Endothelial cell of umbilical vein (primary cell): ENCODE results near the gene OR13C2. TPM values are rescaled to one million over a fixed set of nuclear protein-coding genes. Genes with fewer than 3 reads are reported as not detected.

Source experiments
- BruUV-seq: library from RNA; stranded (reverse); fragments of 400-500 nt; replicated peaks from 2 replicates; lab custom pipeline; 2021; lab: Mats Ljungman, UMichigan
- CTCF ChIA-PET: fragments of 300-600, 350-600 bp; sonication (Branson Sonifier 250); formaldehyde crosslinking; loops from one replicate; lab custom pipeline; 2021; ENCODE audit warnings: antibody characterized with exemption, inconsistent platforms; lab: Charles Lee
- POLR2A ChIA-PET: fragments of 300-600, 350-600 bp; sonication (Branson Sonifier 250); formaldehyde crosslinking; loops from one replicate; lab custom pipeline; 2021; ENCODE audit warnings: antibody characterized with exemption, inconsistent platforms; lab: Charles Lee
- DNase-seq: peaks from one replicate; pipeline ENCODE4 v3.0.0-alpha.2; 2011; ENCODE audit warnings: low read depth, low spot score
- FAIRE-seq: peaks from 2 replicates; lab custom pipeline; 2011; peaks lifted over from hg19 to GRCh38; lab: Jason Lieb, UNC
- H2AFZ ChIP-seq: 2 replicates; pipeline ENCODE4 v1.6.0; 2012; ENCODE audit warnings: low read depth, low read length, control low read depth, inconsistent platforms
- H3K27ac ChIP-seq: 2 replicates; pipeline ENCODE4 v1.5.1; 2011; ENCODE audit warnings: low read depth, mild to moderate bottlenecking, control low read depth, low read length, moderate library complexity; ENCODE audit not compliant: insufficient read depth
- H3K27me3 ChIP-seq, 2 experiments: 2 replicates each; pipeline versions ENCODE4 v1.6.0 to v1.6.1; 2011; ENCODE audit warnings: low read length in 2 of 2, mixed read lengths in 1 of 2; ENCODE audit not compliant: control insufficient read depth in 2 of 2, insufficient read depth in 2 of 2
- H3K36me3 ChIP-seq, 2 experiments: 2 replicates in 1 of 2; 3 replicates in 1 of 2; pipeline ENCODE4 v1.5.1; 2011; ENCODE audit warnings: low read length in 2 of 2, mild to moderate bottlenecking in 1 of 2, moderate library complexity in 1 of 2; ENCODE audit not compliant: control insufficient read depth in 2 of 2, insufficient read depth in 2 of 2; ENCODE audit errors: extremely low read depth in 1 of 2
- H3K4me1 ChIP-seq: 3 replicates; pipeline ENCODE4 v1.5.1; 2011; ENCODE audit warnings: mild to moderate bottlenecking, low read length; ENCODE audit not compliant: control insufficient read depth, insufficient read depth; ENCODE audit errors: extremely low read depth
- H3K4me2 ChIP-seq: 2 replicates; pipeline ENCODE4 v1.6.1; 2011; ENCODE audit warnings: low read length, control low read depth, mixed read lengths; ENCODE audit not compliant: insufficient read depth
- H3K4me3 ChIP-seq, 3 experiments: fragments of 200-600 bp in 1 of 3; sonication (generic), shearing (Covaris generic) in 1 of 3; replicated peaks in 1 of 3; 2 replicates each; pipeline ENCODE4 v1.5.1; 2011 to 2016; ENCODE audit warnings: control low read depth in 3 of 3, low read length in 3 of 3, mild to moderate bottlenecking in 2 of 3, inconsistent platforms in 1 of 3, low read depth in 1 of 3, moderate library complexity in 1 of 3; ENCODE audit not compliant: insufficient read depth in 1 of 3
- H3K79me2 ChIP-seq: 2 replicates; pipeline ENCODE4 v1.6.0; 2012; ENCODE audit warnings: low read length, inconsistent platforms; ENCODE audit not compliant: control insufficient read depth, insufficient read depth
- H3K9ac ChIP-seq: replicated peaks from 2 replicates; pipeline ENCODE3; 2011; ENCODE audit warnings: low read length, control low read depth; ENCODE audit not compliant: insufficient read depth; ENCODE audit errors: extremely low read depth
- H3K9me1 ChIP-seq: replicated peaks from 3 replicates; pipeline ENCODE4 v1.6.0; 2011; ENCODE audit warnings: mild to moderate bottlenecking, low read length; ENCODE audit not compliant: control insufficient read depth, insufficient read depth; ENCODE audit errors: extremely low read depth
- H3K9me3 ChIP-seq: replicated peaks from 2 replicates; pipeline ENCODE4 v1.5.1; 2012; ENCODE audit warnings: low read length, inconsistent platforms; ENCODE audit not compliant: control insufficient read depth, insufficient read depth
- H4K20me1 ChIP-seq: replicated peaks from 2 replicates; pipeline ENCODE3; 2011; ENCODE audit warnings: mild to moderate bottlenecking, low read length; ENCODE audit not compliant: control insufficient read depth, insufficient read depth; ENCODE audit errors: extremely low read depth
- EZH2 ChIP-seq: IDR thresholded peaks from 2 replicates; pipeline ENCODE4 v1.6.1; 2012; ENCODE audit warnings: borderline replicate concordance, low read depth, mild to moderate bottlenecking, moderate library complexity, low read length, inconsistent platforms; ENCODE audit not compliant: severe bottlenecking
- FOS ChIP-seq: IDR thresholded peaks from 2 replicates; pipeline ENCODE4 v1.6.1; 2011; ENCODE audit warnings: mild to moderate bottlenecking, low read length, moderate library complexity, borderline replicate concordance; ENCODE audit not compliant: insufficient read depth
- GATA2 ChIP-seq: IDR thresholded peaks from 2 replicates; pipeline ENCODE4 v1.7.0; 2011; ENCODE audit warnings: low read depth, mild to moderate bottlenecking, moderate library complexity, mixed read lengths, low read length; ENCODE audit not compliant: insufficient read length, insufficient read depth
- JUN ChIP-seq: IDR thresholded peaks from 2 replicates; pipeline ENCODE4 v1.6.1; 2011; ENCODE audit warnings: borderline replicate concordance, low read depth; ENCODE audit not compliant: insufficient read length, insufficient read depth
- MYC ChIP-seq: IDR thresholded peaks from one replicate; pipeline ENCODE4 v1.6.1; 2011; ENCODE audit warnings: mild to moderate bottlenecking, low read depth, low read length
- POLR2A ChIP-seq: IDR thresholded peaks from 2 replicates; pipeline ENCODE4 v1.6.1; 2012; ENCODE audit warnings: low read depth, mild to moderate bottlenecking, control low read depth, low read length
- POLR2AphosphoS5 ChIP-seq: IDR thresholded peaks from 2 replicates; pipeline ENCODE4 v1.6.1; 2012; ENCODE audit warnings: low read depth, mild to moderate bottlenecking, control low read depth, low read length, moderate library complexity; ENCODE audit not compliant: insufficient read depth
- dilution Hi-C: fragments of 300-500 bp; cut with MboI; formaldehyde crosslinking; loops from one replicate; pipeline ENCODE4 v1.15.0; 2019; ENCODE audit warnings: low sequenced_read_pairs; ENCODE audit not compliant: extremely low pct_ligation_motif_present
- intact Hi-C: fragments of 100-400 bp; cut with micrococcal nuclease; formaldehyde crosslinking; loops from one replicate; pipeline ENCODE4 v1.10.0; 2022
- polyA plus RNA-seq, 4 experiments: library from polyadenylated mRNA; depleted of rRNA in 3 of 4; stranded (reverse) in 3 of 4; unstranded in 1 of 4; fragments of >200 nt; gene quantifications; 2 replicates each; pipeline versions ENCODE4 v1.2.1 to v1.2.3, GENCODE V29; 2011 to 2012; ENCODE audit warnings: missing spikeins in 1 of 4
- total RNA-seq: library from RNA; stranded (reverse); gene quantifications from 2 replicates; pipeline ENCODE4 v1.2.3, GENCODE V29; 2021
- TF ChIP-seq, protein P1 (sequence below): IDR thresholded peaks from 2 replicates; pipeline ENCODE4 v1.6.1; 2011; ENCODE audit not compliant: insufficient read depth, insufficient read length
- TF ChIP-seq, protein P2 (sequence below), 2 donors: IDR thresholded peaks; 1 replicate in 1 of 2; 2 replicates in 1 of 2; pipeline ENCODE4 v1.5.1; 2011; ENCODE audit warnings: low read length in 2 of 2, mild to moderate bottlenecking in 2 of 2, moderate library complexity in 2 of 2, control low read depth in 1 of 2, inconsistent platforms in 1 of 2, low read depth in 1 of 2; ENCODE audit not compliant: insufficient read depth in 1 of 2; ENCODE audit errors: extremely low read depth in 1 of 2

The OR13C2 gene
- total and polyA plus RNA-seq, 2 donors (not counting 3 experiments of a cell fraction or from before 2014, with no cell fraction given) = not detected

DNA sequence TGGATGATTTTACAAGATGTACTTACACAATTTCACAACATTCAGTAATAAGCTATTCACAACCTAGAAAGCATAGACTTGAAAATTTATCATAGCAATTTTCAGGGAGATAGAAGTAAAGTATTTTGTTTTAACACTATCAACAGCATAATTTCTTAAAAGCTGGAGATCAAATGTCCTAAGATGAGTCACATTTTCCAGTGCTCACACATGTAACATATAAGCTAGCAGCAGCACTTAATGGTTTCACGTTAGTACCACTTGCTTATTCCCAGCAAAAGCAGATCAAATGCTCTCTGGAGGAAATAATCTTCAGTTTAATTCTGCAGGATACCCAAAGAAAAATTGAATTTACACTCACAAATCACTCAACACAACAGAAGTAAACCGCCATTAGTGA lies 30.0 kb downstream of the OR13C2 start:
- Histone ChIP-seq H4K20me1 (no peaks in the 10 kb centered on the region), H3K79me2 (no peaks in the 10 kb centered on the region), H3K9ac (no peak overlapping the region), H3K4me1 (no peaks in the 10 kb centered on the region), H2AFZ (no peak overlapping the region), H3K27me3 (no peaks in the 10 kb centered on the region), H3K9me3 (no peaks in the 10 kb centered on the region), H3K9me1 (no peaks in the 10 kb centered on the region), H3K4me3 (no peak overlapping the region), H3K4me2 (no peak overlapping the region), H3K36me3 (no peaks in the 10 kb centered on the region), H3K27ac (no peak overlapping the region)
- DNase-seq (no peak), FAIRE-seq (no peak)
- ChIA-PET POLR2A (no interaction called here), CTCF (no interaction called here)
- TF ChIP-seq JUN = no peak
- TF ChIP-seq EZH2 = no peak
- TF ChIP-seq GATA2 = no peak
- no peak for TF ChIP-seq POLR2A
- TF ChIP-seq, protein P1, sequence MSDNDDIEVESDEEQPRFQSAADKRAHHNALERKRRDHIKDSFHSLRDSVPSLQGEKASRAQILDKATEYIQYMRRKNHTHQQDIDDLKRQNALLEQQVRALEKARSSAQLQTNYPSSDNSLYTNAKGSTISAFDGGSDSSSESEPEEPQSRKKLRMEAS = no peak
- TF ChIP-seq FOS = no peak
- no peak for TF ChIP-seq POLR2AphosphoS5
- TF ChIP-seq, protein P2, sequence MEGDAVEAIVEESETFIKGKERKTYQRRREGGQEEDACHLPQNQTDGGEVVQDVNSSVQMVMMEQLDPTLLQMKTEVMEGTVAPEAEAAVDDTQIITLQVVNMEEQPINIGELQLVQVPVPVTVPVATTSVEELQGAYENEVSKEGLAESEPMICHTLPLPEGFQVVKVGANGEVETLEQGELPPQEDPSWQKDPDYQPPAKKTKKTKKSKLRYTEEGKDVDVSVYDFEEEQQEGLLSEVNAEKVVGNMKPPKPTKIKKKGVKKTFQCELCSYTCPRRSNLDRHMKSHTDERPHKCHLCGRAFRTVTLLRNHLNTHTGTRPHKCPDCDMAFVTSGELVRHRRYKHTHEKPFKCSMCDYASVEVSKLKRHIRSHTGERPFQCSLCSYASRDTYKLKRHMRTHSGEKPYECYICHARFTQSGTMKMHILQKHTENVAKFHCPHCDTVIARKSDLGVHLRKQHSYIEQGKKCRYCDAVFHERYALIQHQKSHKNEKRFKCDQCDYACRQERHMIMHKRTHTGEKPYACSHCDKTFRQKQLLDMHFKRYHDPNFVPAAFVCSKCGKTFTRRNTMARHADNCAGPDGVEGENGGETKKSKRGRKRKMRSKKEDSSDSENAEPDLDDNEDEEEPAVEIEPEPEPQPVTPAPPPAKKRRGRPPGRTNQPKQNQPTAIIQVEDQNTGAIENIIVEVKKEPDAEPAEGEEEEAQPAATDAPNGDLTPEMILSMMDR (IDR thresholded peaks at IDR 0.05; ENCODE audit: extremely low read depth in 1 of 2, insufficient read depth in 1 of 2, low read depth in 1 of 2, low read length in 2 of 2) = no peak
- no peak for TF ChIP-seq MYC
- BruUV-seq = no TSS peak
- dilution Hi-C loops (no loop called here), intact Hi-C loops (no loop called here)
